PC-3 (cell line): ENCODE measurements around the gene ERFL. TPM values are rescaled to one million over a fixed set of nuclear protein-coding genes. Genes with fewer than 3 reads are reported as not detected.

Experiments used
- ATAC-seq: fragments of 200-7000 bp; cut with Tn5 transposase; 2 replicates; pipeline ENCODE4 v1.9.1; 2020; ENCODE audit warnings: mild to moderate bottlenecking, moderate library complexity
- BruUV-seq: library from RNA; stranded (reverse); fragments of 400-500 nt; replicated peaks from 2 replicates; lab custom pipeline; 2021; lab: Mats Ljungman, UMichigan
- CTCF ChIA-PET: fragments of 300-600 bp; sonication (Branson Sonifier 250); formaldehyde crosslinking; loops from one replicate; lab custom pipeline; 2022; ENCODE audit warnings: antibody characterized with exemption; lab: Charles Lee
- POLR2A ChIA-PET: fragments of 300-600 bp; sonication (Branson Sonifier 250); formaldehyde crosslinking; loops from one replicate; lab custom pipeline; 2022; ENCODE audit warnings: antibody characterized with exemption; ENCODE audit not compliant: unreplicated experiment; lab: Charles Lee
- DNase-seq: peaks from one replicate; pipeline ENCODE4 v3.0.0-alpha.2; 2015
- H2AFZ ChIP-seq: fragments of 300-600 bp; sonication (generic); 2 replicates; pipeline ENCODE4 v1.6.0; 2016; ENCODE audit warnings: antibody characterized with exemption, low read length
- H3F3A ChIP-seq: fragments of 300-600 bp; sonication (generic); one replicate; pipeline ENCODE4 v1.6.0; 2017; ENCODE audit warnings: antibody characterized with exemption, low read length, control low read depth, mild to moderate bottlenecking; ENCODE audit not compliant: unreplicated experiment
- H3K27ac ChIP-seq: fragments of 300-600 bp; sonication (generic); 2 replicates; pipeline ENCODE4 v1.5.1; 2016; ENCODE audit warnings: mild to moderate bottlenecking, low read length
- H3K27me3 ChIP-seq: fragments of 300-600 bp; sonication (generic); 2 replicates; pipeline ENCODE4 v1.6.1; 2016; ENCODE audit warnings: low read length, mixed read lengths
- H3K36me3 ChIP-seq: fragments of 300-600 bp; sonication (generic); 2 replicates; pipeline ENCODE4 v1.6.1; 2016; ENCODE audit warnings: low read depth, mixed run types, low read length, mixed read lengths
- H3K4me1 ChIP-seq: fragments of 300-600 bp; sonication (generic); 2 replicates; pipeline ENCODE4 v1.5.1; 2016; ENCODE audit warnings: low read length; ENCODE audit not compliant: insufficient read depth
- H3K4me2 ChIP-seq: fragments of 300-600 bp; sonication (generic); 2 replicates; pipeline ENCODE4 v1.6.0; 2016; ENCODE audit warnings: low read length
- H3K4me3 ChIP-seq: fragments of 300-600 bp; sonication (generic); 2 replicates; pipeline ENCODE4 v1.5.1; 2016; ENCODE audit warnings: mild to moderate bottlenecking, low read length, mixed read lengths
- H3K79me2 ChIP-seq: fragments of 300-600 bp; sonication (generic); 2 replicates; pipeline ENCODE4 v1.6.1; 2017; ENCODE audit warnings: low read length, mixed read lengths
- H3K9ac ChIP-seq: fragments of 300-600 bp; sonication (generic); 2 replicates; pipeline ENCODE4 v1.6.0; 2016; ENCODE audit warnings: mild to moderate bottlenecking, low read length
- H3K9me2 ChIP-seq: fragments of 300-600 bp; sonication (generic); replicated peaks from 2 replicates; pipeline ENCODE4 v1.6.1; 2016; ENCODE audit warnings: mixed run types, low read length, mixed read lengths
- H3K9me3 ChIP-seq: fragments of 300-600 bp; sonication (generic); 2 replicates; pipeline ENCODE4 v1.6.1; 2016; ENCODE audit warnings: low read length, mixed read lengths
- H4K20me1 ChIP-seq: fragments of 300-600 bp; sonication (generic); 2 replicates; pipeline ENCODE4 v1.6.1; 2016; ENCODE audit warnings: low read length, mixed read lengths
- EZH2 ChIP-seq: fragments of 300-600 bp; sonication (generic); IDR thresholded peaks from one replicate; pipeline ENCODE4 v1.6.1; 2017; ENCODE audit warnings: antibody characterized with exemption, mild to moderate bottlenecking, low read length; ENCODE audit not compliant: unreplicated experiment
- EZH2phosphoT487 ChIP-seq: fragments of 300-600 bp; sonication (generic); IDR thresholded peaks from 2 replicates; pipeline ENCODE4 v1.6.1; 2018; ENCODE audit warnings: mild to moderate bottlenecking, antibody characterized with exemption, low read length, borderline replicate concordance
- intact Hi-C: fragments of 100-400 bp; cut with micrococcal nuclease; formaldehyde crosslinking; loops from 2 replicates; pipeline ENCODE4 v1.9.0; 2023
- total RNA-seq: library from RNA; depleted of rRNA; stranded (reverse); fragments of >200 nt; gene quantifications from 2 replicates; pipeline ENCODE4 v1.2.3, GENCODE V29; 2014
- TF ChIP-seq, protein P1 (sequence below): fragments of 300-600 bp; sonication (generic); conservative IDR thresholded peaks from 2 replicates; pipeline ENCODE4 v1.5.1; 2017; ENCODE audit warnings: antibody characterized with exemption, low read depth, mild to moderate bottlenecking, low read length

The ERFL gene
- total RNA-seq, 1 experiment from 2014 or later, result 0.11 TPM

DNA sequence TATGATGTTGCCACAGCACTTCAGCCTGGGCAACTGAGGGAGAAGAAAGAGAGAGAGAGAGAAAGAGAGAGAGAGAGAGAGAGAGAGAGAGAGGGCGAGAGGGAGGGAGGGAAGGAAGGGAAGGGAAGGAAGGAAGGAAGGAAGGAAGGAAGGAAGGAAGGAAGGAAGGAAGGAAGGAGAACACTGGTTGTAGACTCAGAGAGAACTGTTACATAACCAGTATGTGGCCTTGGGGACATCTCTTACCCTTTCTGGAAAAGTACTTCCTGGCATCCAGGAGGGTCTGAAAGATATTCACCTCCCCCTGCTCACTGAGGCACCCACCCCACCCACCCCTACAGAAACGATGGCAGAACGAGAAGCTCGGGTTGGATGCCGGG is 47.9 kb downstream of the ERFL start:
- Histone ChIP-seq H3K27ac (no peak overlapping the region), H3K9me2 (no peaks in the 10 kb centered on the region), H3F3A (no peaks in the 10 kb centered on the region), H3K27me3 (no peaks in the 10 kb centered on the region), H3K36me3 (no peaks in the 10 kb centered on the region), H4K20me1 (no peaks in the 10 kb centered on the region), H3K79me2 (peaks cover 18% of the 10 kb centered on the region), H3K9me3 (no peaks in the 10 kb centered on the region), H3K4me3 (no peak overlapping the region), H3K4me2 (no peak overlapping the region), H2AFZ (no peak overlapping the region), H3K4me1 (peaks cover 12% of the 10 kb centered on the region; the same call in 1 of the 2 replicates), H3K9ac (no peak overlapping the region)
- CTCF ChIA-PET, result no interaction called here
- TF ChIP-seq, protein P1, sequence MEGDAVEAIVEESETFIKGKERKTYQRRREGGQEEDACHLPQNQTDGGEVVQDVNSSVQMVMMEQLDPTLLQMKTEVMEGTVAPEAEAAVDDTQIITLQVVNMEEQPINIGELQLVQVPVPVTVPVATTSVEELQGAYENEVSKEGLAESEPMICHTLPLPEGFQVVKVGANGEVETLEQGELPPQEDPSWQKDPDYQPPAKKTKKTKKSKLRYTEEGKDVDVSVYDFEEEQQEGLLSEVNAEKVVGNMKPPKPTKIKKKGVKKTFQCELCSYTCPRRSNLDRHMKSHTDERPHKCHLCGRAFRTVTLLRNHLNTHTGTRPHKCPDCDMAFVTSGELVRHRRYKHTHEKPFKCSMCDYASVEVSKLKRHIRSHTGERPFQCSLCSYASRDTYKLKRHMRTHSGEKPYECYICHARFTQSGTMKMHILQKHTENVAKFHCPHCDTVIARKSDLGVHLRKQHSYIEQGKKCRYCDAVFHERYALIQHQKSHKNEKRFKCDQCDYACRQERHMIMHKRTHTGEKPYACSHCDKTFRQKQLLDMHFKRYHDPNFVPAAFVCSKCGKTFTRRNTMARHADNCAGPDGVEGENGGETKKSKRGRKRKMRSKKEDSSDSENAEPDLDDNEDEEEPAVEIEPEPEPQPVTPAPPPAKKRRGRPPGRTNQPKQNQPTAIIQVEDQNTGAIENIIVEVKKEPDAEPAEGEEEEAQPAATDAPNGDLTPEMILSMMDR, result no peak
- no peak for TF ChIP-seq EZH2phosphoT487
- TF ChIP-seq EZH2, result no peak
- POLR2A ChIA-PET, result no interaction called here
- ATAC-seq, result no peak
- intact Hi-C loops, result no loop called here
- BruUV-seq, result no TSS peak
- DNase-seq, result no peak

DNA sequence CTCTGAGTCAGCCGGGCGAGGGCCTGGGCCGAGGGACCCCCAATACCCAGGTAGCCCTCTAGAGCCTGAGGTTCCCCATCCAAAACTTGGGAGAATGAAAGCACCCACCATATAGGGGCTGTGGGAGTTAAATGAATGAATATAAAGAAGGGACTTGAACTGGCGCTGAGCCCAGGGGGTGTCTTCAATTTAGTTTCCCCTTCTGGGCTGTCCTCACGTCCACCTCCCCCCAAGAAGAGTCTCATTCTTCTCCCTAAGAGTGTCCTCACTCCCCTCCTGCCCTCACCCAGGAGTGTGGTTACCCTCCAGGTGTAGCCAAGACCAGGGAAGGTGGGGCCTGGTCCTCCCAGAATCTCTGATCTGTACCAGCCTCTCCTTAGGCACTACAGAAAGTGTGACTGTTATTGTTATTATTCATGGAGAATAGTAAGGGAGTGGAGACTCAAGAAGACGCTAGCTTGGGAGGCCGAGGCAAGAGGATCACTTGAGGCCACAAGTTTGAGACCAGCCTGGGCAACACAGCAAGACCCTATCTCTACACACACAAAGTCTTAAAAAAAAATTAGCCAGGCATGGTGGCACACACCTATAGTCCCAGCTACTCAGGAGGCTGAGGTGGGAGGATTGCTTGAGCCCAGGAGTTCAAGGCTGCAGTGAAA is 48.5 kb downstream of the ERFL start:
- BruUV-seq, result no TSS peak
- Histone ChIP-seq H3F3A (no peaks in the 10 kb centered on the region), H3K9me2 (no peaks in the 10 kb centered on the region), H3K4me2 (no peak overlapping the region), H3K36me3 (no peaks in the 10 kb centered on the region), H4K20me1 (no peaks in the 10 kb centered on the region), H3K9me3 (no peaks in the 10 kb centered on the region), H3K4me1 (peaks cover 8% of the 10 kb centered on the region; the same call in 1 of the 2 replicates), H3K4me3 (no peak overlapping the region), H2AFZ (no peak overlapping the region), H3K27me3 (no peaks in the 10 kb centered on the region), H3K27ac (no peak overlapping the region), H3K9ac (no peak overlapping the region), H3K79me2 (peaks cover 13% of the 10 kb centered on the region)
- ChIA-PET POLR2A (no interaction called here), CTCF (no interaction called here)
- no peak for TF ChIP-seq EZH2phosphoT487
- no peak for TF ChIP-seq EZH2
- TF ChIP-seq, protein P1, result no peak
- DNase-seq, result no peak
- no peak for ATAC-seq
- intact Hi-C loops, result no loop called here

DNA sequence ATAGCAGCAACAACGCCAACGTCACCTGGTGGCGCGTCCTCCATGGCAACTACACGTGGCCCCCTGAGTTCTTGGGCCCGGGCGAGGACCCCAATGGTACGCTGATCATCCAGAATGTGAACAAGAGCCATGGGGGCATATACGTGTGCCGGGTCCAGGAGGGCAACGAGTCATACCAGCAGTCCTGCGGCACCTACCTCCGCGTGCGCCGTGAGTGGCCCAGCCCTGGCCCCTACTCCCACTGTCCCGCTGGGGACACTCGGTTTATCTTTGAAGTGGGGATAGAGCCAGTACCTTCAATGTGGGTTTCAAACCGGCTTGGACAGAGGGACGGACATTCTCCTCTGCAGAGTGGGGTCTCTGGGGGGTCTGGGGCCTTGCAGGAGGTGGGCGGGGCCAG is 49.2 kb downstream of the ERFL start:
- no peaks in the 10 kb centered on the region for H3F3A ChIP-seq
- ATAC-seq, result no peak
- no peaks in the 10 kb centered on the region for H3K9me2 ChIP-seq
- ChIA-PET POLR2A (no interaction called here), CTCF (no interaction called here)
- H3K36me3 ChIP-seq, result no peaks in the 10 kb centered on the region
- intact Hi-C loops, result no loop called here
- DNase-seq, result no peak
- no peak overlapping the region for H3K27ac ChIP-seq
- no peaks in the 10 kb centered on the region for H3K9me3 ChIP-seq
- H4K20me1 ChIP-seq, result no peaks in the 10 kb centered on the region
- no TSS peak for BruUV-seq
- H3K4me1 ChIP-seq, result peaks cover 8% of the 10 kb centered on the region; the same call in 1 of the 2 replicates
- H3K27me3 ChIP-seq, result no peaks in the 10 kb centered on the region
- H3K4me2 ChIP-seq, result no peak overlapping the region
- H3K4me3 ChIP-seq, result no peak overlapping the region
- TF ChIP-seq EZH2 (no peak), EZH2phosphoT487 (no peak)
- TF ChIP-seq, protein P1, result no peak
- no peak overlapping the region for H2AFZ ChIP-seq
- peaks cover 7% of the 10 kb centered on the region for H3K79me2 ChIP-seq
- H3K9ac ChIP-seq, result no peak overlapping the region
